ENCODE measurements around the gene RCC1. TPM values are rescaled to one million over a fixed set of nuclear protein-coding genes. Genes with fewer than 3 reads are reported as not detected.

The RCC1 gene
- total RNA-seq, 4 donors from 2014 or later = 6.1 to 24.5 (median 13.7) TPM

GRCh38 chr1:28526886-28527285 is 21.0 kb downstream of the RCC1 start:
- no peak for ATAC-seq
- intact Hi-C loops (cut with DNase I; ENCODE audit: low total_unique reads) = no loop called here
- no peaks in the 10 kb centered on the region for H3K27me3 ChIP-seq

DNA sequence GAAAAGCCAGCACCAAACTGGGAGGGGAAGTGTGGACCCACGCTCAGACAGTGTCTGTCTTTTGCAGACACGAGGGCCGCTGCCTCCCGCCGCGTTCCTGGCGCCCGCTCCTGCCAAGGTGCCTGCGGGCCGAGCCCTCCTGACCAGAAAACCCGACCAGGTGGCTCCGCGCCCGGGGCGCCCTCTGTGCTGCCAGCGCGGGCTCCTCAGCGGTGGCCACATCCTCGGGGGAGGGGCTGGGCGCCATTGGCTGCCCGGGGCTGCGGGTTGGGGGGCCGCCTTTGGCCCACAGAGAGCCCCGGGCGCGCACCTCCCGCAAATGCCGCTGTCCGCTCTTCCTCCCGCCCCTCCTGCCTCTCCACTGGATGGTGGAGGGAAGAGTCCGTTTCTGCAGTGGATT is 24.6 kb downstream of the RCC1 start:
- no peak for DNase-seq
- H3K27ac ChIP-seq = no peak overlapping the region
- H3K9me3 ChIP-seq = no peaks in the 10 kb centered on the region
- in situ Hi-C loops (cut with MboI; ENCODE audit: low sequenced_read_pairs in 4 of 4) (no loop called here), intact Hi-C loops (cut with DNase I; ENCODE audit: low total_unique reads) (no loop called here)
- no peak for ATAC-seq
- no peaks in the 10 kb centered on the region for H3K4me1 ChIP-seq
- H3K36me3 ChIP-seq = peaks cover 0 to 21% of the 10 kb centered on the region in 2 donors
- H3K4me3 ChIP-seq = no peak overlapping the region
- no peaks in the 10 kb centered on the region for H3K27me3 ChIP-seq
- TF ChIP-seq, protein P1, sequence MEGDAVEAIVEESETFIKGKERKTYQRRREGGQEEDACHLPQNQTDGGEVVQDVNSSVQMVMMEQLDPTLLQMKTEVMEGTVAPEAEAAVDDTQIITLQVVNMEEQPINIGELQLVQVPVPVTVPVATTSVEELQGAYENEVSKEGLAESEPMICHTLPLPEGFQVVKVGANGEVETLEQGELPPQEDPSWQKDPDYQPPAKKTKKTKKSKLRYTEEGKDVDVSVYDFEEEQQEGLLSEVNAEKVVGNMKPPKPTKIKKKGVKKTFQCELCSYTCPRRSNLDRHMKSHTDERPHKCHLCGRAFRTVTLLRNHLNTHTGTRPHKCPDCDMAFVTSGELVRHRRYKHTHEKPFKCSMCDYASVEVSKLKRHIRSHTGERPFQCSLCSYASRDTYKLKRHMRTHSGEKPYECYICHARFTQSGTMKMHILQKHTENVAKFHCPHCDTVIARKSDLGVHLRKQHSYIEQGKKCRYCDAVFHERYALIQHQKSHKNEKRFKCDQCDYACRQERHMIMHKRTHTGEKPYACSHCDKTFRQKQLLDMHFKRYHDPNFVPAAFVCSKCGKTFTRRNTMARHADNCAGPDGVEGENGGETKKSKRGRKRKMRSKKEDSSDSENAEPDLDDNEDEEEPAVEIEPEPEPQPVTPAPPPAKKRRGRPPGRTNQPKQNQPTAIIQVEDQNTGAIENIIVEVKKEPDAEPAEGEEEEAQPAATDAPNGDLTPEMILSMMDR (IDR thresholded peaks at IDR 0.05 in 4 of 5, conservative IDR thresholded peaks at IDR 0.05 in 1 of 5) = no peak
- TF ChIP-seq POLR2A (IDR thresholded peaks at IDR 0.05) = no peak

More at GRCh38 chr1:28526886-28527285, 21.0 kb downstream of the RCC1 start:
- in situ Hi-C loops (cut with MboI; ENCODE audit: low sequenced_read_pairs in 4 of 4) = loop anchor here in 1 of 4 donors (10.0 kb wide), 1 partner anchor 348 kb away; no protein-coding TSS in a partner anchor
- H3K9me3 ChIP-seq = no peaks in the 10 kb centered on the region
- no peaks in the 10 kb centered on the region for H3K36me3 ChIP-seq
- H3K4me1 ChIP-seq = no peaks in the 10 kb centered on the region
- H3K27ac ChIP-seq = no peak overlapping the region
- H3K4me3 ChIP-seq = no peak overlapping the region
- TF ChIP-seq POLR2A (IDR thresholded peaks at IDR 0.05) = no peak
- TF ChIP-seq, protein P1 (IDR thresholded peaks at IDR 0.05 in 4 of 5, conservative IDR thresholded peaks at IDR 0.05 in 1 of 5) = no peak
- DNase-seq = no peak

DNA sequence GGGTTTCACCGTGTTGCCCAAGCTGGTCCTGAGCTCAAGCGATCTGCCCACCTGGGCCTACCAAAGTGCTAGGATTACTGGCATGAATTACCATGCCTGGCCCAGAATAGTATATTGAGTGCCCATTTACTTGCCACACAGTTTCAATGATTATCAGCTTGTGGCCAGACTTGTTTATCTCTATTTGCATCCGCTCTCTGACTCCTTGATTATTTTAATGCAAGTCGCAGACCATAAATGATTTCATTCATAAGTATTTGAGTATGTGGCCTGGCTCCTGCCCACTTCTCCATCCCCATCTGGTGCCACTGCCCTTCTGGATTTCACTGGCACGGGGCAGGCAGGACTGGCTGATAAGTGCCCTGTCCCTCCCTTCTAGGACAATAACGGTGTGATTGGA is 28.8 kb downstream of the RCC1 start:
- Histone ChIP-seq H3K27ac (no peak overlapping the region), H3K9me3 (no peaks in the 10 kb centered on the region), H3K27me3 (no peaks in the 10 kb centered on the region), H3K36me3 (peaks cover 0 to 51% of the 10 kb centered on the region in 2 donors), H3K4me1 (no peaks in the 10 kb centered on the region), H3K4me3 (no peak overlapping the region)
- ATAC-seq (no peak), DNase-seq (no peak)
- TF ChIP-seq, protein P1 (IDR thresholded peaks at IDR 0.05 in 4 of 5, conservative IDR thresholded peaks at IDR 0.05 in 1 of 5) = no peak
- no peak for TF ChIP-seq POLR2A (IDR thresholded peaks at IDR 0.05)
- intact Hi-C loops (cut with DNase I; ENCODE audit: low total_unique reads) = no loop called here
- in situ Hi-C loops (cut with MboI; ENCODE audit: low sequenced_read_pairs in 4 of 4) = no loop called here

- Histone ChIP-seq H3K36me3 (peaks cover 0 to 51% of the 10 kb centered on the region in 2 donors), H3K27ac (no peak overlapping the region), H3K4me3 (no peak overlapping the region), H3K4me1 (no peaks in the 10 kb centered on the region), H3K27me3 (no peaks in the 10 kb centered on the region), H3K9me3 (no peaks in the 10 kb centered on the region)
- ATAC-seq (no peak), DNase-seq (no peak)
- intact Hi-C loops (cut with DNase I; ENCODE audit: low total_unique reads) = no loop called here
- TF ChIP-seq, protein P1 (IDR thresholded peaks at IDR 0.05 in 4 of 5, conservative IDR thresholded peaks at IDR 0.05 in 1 of 5) = no peak
- TF ChIP-seq POLR2A (IDR thresholded peaks at IDR 0.05) = no peak
- in situ Hi-C loops (cut with MboI; ENCODE audit: low sequenced_read_pairs in 4 of 4) = no loop called here
Measured at GRCh38 chr1:28535180-28535579, 29.3 kb downstream of the RCC1 start.
